Endothelial cell of umbilical vein (primary cell): ENCODE results near the gene CRYL1. TPM values are rescaled to one million over a fixed set of nuclear protein-coding genes. Genes with fewer than 3 reads are reported as not detected.

ENCODE experiments used
- BruUV-seq: library from RNA; stranded (reverse); fragments of 400-500 nt; replicated peaks from 2 replicates; lab custom pipeline; 2021; lab: Mats Ljungman, UMichigan
- CTCF ChIA-PET: fragments of 300-600, 350-600 bp; sonication (Branson Sonifier 250); formaldehyde crosslinking; loops from one replicate; lab custom pipeline; 2021; ENCODE audit warnings: antibody characterized with exemption, inconsistent platforms; lab: Charles Lee
- POLR2A ChIA-PET: fragments of 300-600, 350-600 bp; sonication (Branson Sonifier 250); formaldehyde crosslinking; loops from one replicate; lab custom pipeline; 2021; ENCODE audit warnings: antibody characterized with exemption, inconsistent platforms; lab: Charles Lee
- DNase-seq: peaks from one replicate; pipeline ENCODE4 v3.0.0-alpha.2; 2011; ENCODE audit warnings: low read depth, low spot score
- FAIRE-seq: peaks from 2 replicates; lab custom pipeline; 2011; peaks lifted over from hg19 to GRCh38; lab: Jason Lieb, UNC
- H2AFZ ChIP-seq: 2 replicates; pipeline ENCODE4 v1.6.0; 2012; ENCODE audit warnings: low read depth, low read length, control low read depth, inconsistent platforms
- H3K27ac ChIP-seq: 2 replicates; pipeline ENCODE4 v1.5.1; 2011; ENCODE audit warnings: low read depth, mild to moderate bottlenecking, control low read depth, low read length, moderate library complexity; ENCODE audit not compliant: insufficient read depth
- H3K27me3 ChIP-seq, 2 experiments: 2 replicates each; pipeline versions ENCODE4 v1.6.0 to v1.6.1; 2011; ENCODE audit warnings: low read length in 2 of 2, mixed read lengths in 1 of 2; ENCODE audit not compliant: control insufficient read depth in 2 of 2, insufficient read depth in 2 of 2
- H3K36me3 ChIP-seq, 2 experiments: 2 replicates in 1 of 2; 3 replicates in 1 of 2; pipeline ENCODE4 v1.5.1; 2011; ENCODE audit warnings: low read length in 2 of 2, mild to moderate bottlenecking in 1 of 2, moderate library complexity in 1 of 2; ENCODE audit not compliant: control insufficient read depth in 2 of 2, insufficient read depth in 2 of 2; ENCODE audit errors: extremely low read depth in 1 of 2
- H3K4me1 ChIP-seq: 3 replicates; pipeline ENCODE4 v1.5.1; 2011; ENCODE audit warnings: mild to moderate bottlenecking, low read length; ENCODE audit not compliant: control insufficient read depth, insufficient read depth; ENCODE audit errors: extremely low read depth
- H3K4me2 ChIP-seq: 2 replicates; pipeline ENCODE4 v1.6.1; 2011; ENCODE audit warnings: low read length, control low read depth, mixed read lengths; ENCODE audit not compliant: insufficient read depth
- H3K4me3 ChIP-seq, 3 experiments: fragments of 200-600 bp in 1 of 3; sonication (generic), shearing (Covaris generic) in 1 of 3; replicated peaks in 1 of 3; 2 replicates each; pipeline ENCODE4 v1.5.1; 2011 to 2016; ENCODE audit warnings: control low read depth in 3 of 3, low read length in 3 of 3, mild to moderate bottlenecking in 2 of 3, inconsistent platforms in 1 of 3, low read depth in 1 of 3, moderate library complexity in 1 of 3; ENCODE audit not compliant: insufficient read depth in 1 of 3
- H3K79me2 ChIP-seq: 2 replicates; pipeline ENCODE4 v1.6.0; 2012; ENCODE audit warnings: low read length, inconsistent platforms; ENCODE audit not compliant: control insufficient read depth, insufficient read depth
- H3K9ac ChIP-seq: replicated peaks from 2 replicates; pipeline ENCODE3; 2011; ENCODE audit warnings: low read length, control low read depth; ENCODE audit not compliant: insufficient read depth; ENCODE audit errors: extremely low read depth
- H3K9me1 ChIP-seq: replicated peaks from 3 replicates; pipeline ENCODE4 v1.6.0; 2011; ENCODE audit warnings: mild to moderate bottlenecking, low read length; ENCODE audit not compliant: control insufficient read depth, insufficient read depth; ENCODE audit errors: extremely low read depth
- H3K9me3 ChIP-seq: replicated peaks from 2 replicates; pipeline ENCODE4 v1.5.1; 2012; ENCODE audit warnings: low read length, inconsistent platforms; ENCODE audit not compliant: control insufficient read depth, insufficient read depth
- H4K20me1 ChIP-seq: replicated peaks from 2 replicates; pipeline ENCODE3; 2011; ENCODE audit warnings: mild to moderate bottlenecking, low read length; ENCODE audit not compliant: control insufficient read depth, insufficient read depth; ENCODE audit errors: extremely low read depth
- EZH2 ChIP-seq: IDR thresholded peaks from 2 replicates; pipeline ENCODE4 v1.6.1; 2012; ENCODE audit warnings: borderline replicate concordance, low read depth, mild to moderate bottlenecking, moderate library complexity, low read length, inconsistent platforms; ENCODE audit not compliant: severe bottlenecking
- GATA2 ChIP-seq: IDR thresholded peaks from 2 replicates; pipeline ENCODE4 v1.7.0; 2011; ENCODE audit warnings: low read depth, mild to moderate bottlenecking, moderate library complexity, mixed read lengths, low read length; ENCODE audit not compliant: insufficient read length, insufficient read depth
- JUN ChIP-seq: IDR thresholded peaks from 2 replicates; pipeline ENCODE4 v1.6.1; 2011; ENCODE audit warnings: borderline replicate concordance, low read depth; ENCODE audit not compliant: insufficient read length, insufficient read depth
- MYC ChIP-seq: IDR thresholded peaks from one replicate; pipeline ENCODE4 v1.6.1; 2011; ENCODE audit warnings: mild to moderate bottlenecking, low read depth, low read length
- POLR2A ChIP-seq: IDR thresholded peaks from 2 replicates; pipeline ENCODE4 v1.6.1; 2012; ENCODE audit warnings: low read depth, mild to moderate bottlenecking, control low read depth, low read length
- POLR2AphosphoS5 ChIP-seq: IDR thresholded peaks from 2 replicates; pipeline ENCODE4 v1.6.1; 2012; ENCODE audit warnings: low read depth, mild to moderate bottlenecking, control low read depth, low read length, moderate library complexity; ENCODE audit not compliant: insufficient read depth
- dilution Hi-C: fragments of 300-500 bp; cut with MboI; formaldehyde crosslinking; loops from one replicate; pipeline ENCODE4 v1.15.0; 2019; ENCODE audit warnings: low sequenced_read_pairs; ENCODE audit not compliant: extremely low pct_ligation_motif_present
- intact Hi-C: fragments of 100-400 bp; cut with micrococcal nuclease; formaldehyde crosslinking; loops from one replicate; pipeline ENCODE4 v1.10.0; 2022
- polyA plus RNA-seq, 4 experiments: library from polyadenylated mRNA; depleted of rRNA in 3 of 4; stranded (reverse) in 3 of 4; unstranded in 1 of 4; fragments of >200 nt; gene quantifications; 2 replicates each; pipeline versions ENCODE4 v1.2.1 to v1.2.3, GENCODE V29; 2011 to 2012; ENCODE audit warnings: missing spikeins in 1 of 4
- total RNA-seq: library from RNA; stranded (reverse); gene quantifications from 2 replicates; pipeline ENCODE4 v1.2.3, GENCODE V29; 2021
- TF ChIP-seq, protein P1 (sequence below), 2 donors: IDR thresholded peaks; 1 replicate in 1 of 2; 2 replicates in 1 of 2; pipeline ENCODE4 v1.5.1; 2011; ENCODE audit warnings: low read length in 2 of 2, mild to moderate bottlenecking in 2 of 2, moderate library complexity in 2 of 2, control low read depth in 1 of 2, inconsistent platforms in 1 of 2, low read depth in 1 of 2; ENCODE audit not compliant: insufficient read depth in 1 of 2; ENCODE audit errors: extremely low read depth in 1 of 2
- TF ChIP-seq, protein P2 (sequence below): IDR thresholded peaks from 2 replicates; pipeline ENCODE4 v1.6.1; 2011; ENCODE audit not compliant: insufficient read depth, insufficient read length

The CRYL1 gene
- total and polyA plus RNA-seq, 2 donors (not counting 3 experiments of a cell fraction or from before 2014, with no cell fraction given): 13.9 to 39.0 TPM

DNA sequence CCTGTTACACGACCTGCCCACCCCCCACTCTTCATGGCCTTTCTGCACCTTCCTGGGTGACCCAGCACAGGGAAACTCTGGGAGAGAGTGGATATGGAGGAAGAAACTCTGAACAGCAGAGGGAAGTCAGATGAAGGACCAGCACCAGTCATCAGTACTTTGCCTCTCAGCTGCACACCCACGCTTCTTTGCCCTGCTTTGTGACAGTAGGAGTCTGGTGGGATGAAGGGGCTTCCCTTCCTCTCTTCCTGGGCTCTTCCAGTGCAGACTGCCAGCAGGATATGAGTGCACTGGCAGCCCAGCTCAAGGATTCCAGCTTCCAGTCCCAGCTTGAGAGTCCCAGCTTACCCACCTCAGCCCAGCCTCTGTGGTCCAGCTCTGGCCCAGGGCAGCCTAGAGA is 68.9 kb downstream of the CRYL1 start:
- dilution Hi-C loops (no loop called here), intact Hi-C loops (no loop called here)
- no peaks in the 10 kb centered on the region for H3K36me3 ChIP-seq
- H3K4me2 ChIP-seq: no peak overlapping the region
- TF ChIP-seq, protein P1, sequence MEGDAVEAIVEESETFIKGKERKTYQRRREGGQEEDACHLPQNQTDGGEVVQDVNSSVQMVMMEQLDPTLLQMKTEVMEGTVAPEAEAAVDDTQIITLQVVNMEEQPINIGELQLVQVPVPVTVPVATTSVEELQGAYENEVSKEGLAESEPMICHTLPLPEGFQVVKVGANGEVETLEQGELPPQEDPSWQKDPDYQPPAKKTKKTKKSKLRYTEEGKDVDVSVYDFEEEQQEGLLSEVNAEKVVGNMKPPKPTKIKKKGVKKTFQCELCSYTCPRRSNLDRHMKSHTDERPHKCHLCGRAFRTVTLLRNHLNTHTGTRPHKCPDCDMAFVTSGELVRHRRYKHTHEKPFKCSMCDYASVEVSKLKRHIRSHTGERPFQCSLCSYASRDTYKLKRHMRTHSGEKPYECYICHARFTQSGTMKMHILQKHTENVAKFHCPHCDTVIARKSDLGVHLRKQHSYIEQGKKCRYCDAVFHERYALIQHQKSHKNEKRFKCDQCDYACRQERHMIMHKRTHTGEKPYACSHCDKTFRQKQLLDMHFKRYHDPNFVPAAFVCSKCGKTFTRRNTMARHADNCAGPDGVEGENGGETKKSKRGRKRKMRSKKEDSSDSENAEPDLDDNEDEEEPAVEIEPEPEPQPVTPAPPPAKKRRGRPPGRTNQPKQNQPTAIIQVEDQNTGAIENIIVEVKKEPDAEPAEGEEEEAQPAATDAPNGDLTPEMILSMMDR (IDR thresholded peaks at IDR 0.05; ENCODE audit: extremely low read depth in 1 of 2, insufficient read depth in 1 of 2, low read depth in 1 of 2, low read length in 2 of 2): no peak
- TF ChIP-seq POLR2AphosphoS5 (no peak), JUN (no peak), MYC (no peak), EZH2 (no peak), GATA2 (no peak), POLR2A (no peak)
- TF ChIP-seq, protein P2, sequence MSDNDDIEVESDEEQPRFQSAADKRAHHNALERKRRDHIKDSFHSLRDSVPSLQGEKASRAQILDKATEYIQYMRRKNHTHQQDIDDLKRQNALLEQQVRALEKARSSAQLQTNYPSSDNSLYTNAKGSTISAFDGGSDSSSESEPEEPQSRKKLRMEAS: no peak
- no peak overlapping the region for H3K4me3 ChIP-seq
- no peaks in the 10 kb centered on the region for H3K9me3 ChIP-seq
- DNase-seq (no peak), FAIRE-seq (no peak)
- H2AFZ ChIP-seq: no peak overlapping the region
- POLR2A ChIA-PET: no interaction called here
- no peak overlapping the region for H3K27ac ChIP-seq
- H3K9ac ChIP-seq: no peak overlapping the region
- no peaks in the 10 kb centered on the region for H3K79me2 ChIP-seq
- H3K9me1 ChIP-seq: no peaks in the 10 kb centered on the region
- no peaks in the 10 kb centered on the region for H3K4me1 ChIP-seq
- CTCF ChIA-PET: no interaction called here
- H3K27me3 ChIP-seq: peaks cover 0 to 4% of the 10 kb centered on the region in 2 experiments
- H4K20me1 ChIP-seq: no peaks in the 10 kb centered on the region
- BruUV-seq: no TSS peak
